C4-2B (cell line): Measurements from ENCODE around the gene TMEM181.

Experiments used
- ZFX ChIP-seq: fragments of 450-650 bp; IDR thresholded peaks from 2 replicates; pipeline ENCODE4 v1.6.1; 2017
- TF ChIP-seq, protein P1 (sequence below): fragments of 450-650 bp; conservative IDR thresholded peaks from 2 replicates; pipeline ENCODE4 v1.5.1; 2017; ENCODE audit warnings: mild to moderate bottlenecking

DNA sequence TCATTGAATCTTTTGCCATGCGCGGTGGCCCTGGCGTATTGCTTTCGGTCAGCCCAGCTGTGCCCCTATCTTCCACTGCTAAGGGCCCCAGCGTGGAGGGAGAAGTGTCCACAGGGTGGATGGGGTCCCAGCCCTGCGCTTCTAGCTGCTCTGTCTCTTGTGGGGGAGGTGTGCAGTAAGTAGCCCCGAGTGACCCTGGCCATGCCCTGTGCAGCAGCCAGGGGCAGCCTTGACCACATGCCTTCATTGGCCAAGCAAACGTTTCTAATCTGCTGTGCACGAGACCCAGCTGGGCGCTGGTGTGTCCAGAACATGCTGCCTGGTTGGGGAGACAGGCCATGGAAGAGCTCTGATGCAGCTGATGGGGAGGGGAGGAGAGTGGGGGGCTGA is 13.6 kb downstream of the TMEM181 start:
- TF ChIP-seq, protein P1, sequence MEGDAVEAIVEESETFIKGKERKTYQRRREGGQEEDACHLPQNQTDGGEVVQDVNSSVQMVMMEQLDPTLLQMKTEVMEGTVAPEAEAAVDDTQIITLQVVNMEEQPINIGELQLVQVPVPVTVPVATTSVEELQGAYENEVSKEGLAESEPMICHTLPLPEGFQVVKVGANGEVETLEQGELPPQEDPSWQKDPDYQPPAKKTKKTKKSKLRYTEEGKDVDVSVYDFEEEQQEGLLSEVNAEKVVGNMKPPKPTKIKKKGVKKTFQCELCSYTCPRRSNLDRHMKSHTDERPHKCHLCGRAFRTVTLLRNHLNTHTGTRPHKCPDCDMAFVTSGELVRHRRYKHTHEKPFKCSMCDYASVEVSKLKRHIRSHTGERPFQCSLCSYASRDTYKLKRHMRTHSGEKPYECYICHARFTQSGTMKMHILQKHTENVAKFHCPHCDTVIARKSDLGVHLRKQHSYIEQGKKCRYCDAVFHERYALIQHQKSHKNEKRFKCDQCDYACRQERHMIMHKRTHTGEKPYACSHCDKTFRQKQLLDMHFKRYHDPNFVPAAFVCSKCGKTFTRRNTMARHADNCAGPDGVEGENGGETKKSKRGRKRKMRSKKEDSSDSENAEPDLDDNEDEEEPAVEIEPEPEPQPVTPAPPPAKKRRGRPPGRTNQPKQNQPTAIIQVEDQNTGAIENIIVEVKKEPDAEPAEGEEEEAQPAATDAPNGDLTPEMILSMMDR, result no peak
- TF ChIP-seq ZFX, result no peak
